HG02973 (cell line): Measurements from ENCODE around the gene FCER1G.

ENCODE experiments used
- ATAC-seq: cut with Tn5 transposase; IDR thresholded peaks from one replicate; pipeline ENCODE4 v1.9.1; 2021; ENCODE audit warnings: moderate library complexity; ENCODE audit not compliant: unreplicated experiment

The FCER1G gene

DNA sequence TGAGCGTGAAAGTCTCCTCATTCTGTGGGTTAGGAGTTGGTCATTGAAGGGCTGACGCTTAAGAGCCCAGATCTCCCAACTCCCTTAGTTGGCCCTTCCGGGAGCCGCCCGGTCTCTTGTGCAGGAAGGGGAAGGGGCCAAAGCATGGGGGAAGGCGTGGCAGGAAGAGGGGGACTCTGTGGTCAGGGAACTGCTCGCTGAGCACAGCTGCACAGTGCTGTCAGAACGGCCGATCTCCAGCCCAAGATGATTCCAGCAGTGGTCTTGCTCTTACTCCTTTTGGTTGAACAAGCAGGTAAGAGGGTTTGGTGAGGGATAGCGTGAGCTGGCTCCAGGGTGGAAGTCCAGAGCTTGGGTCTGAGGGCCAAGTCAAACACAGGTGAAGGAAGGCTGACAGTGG, at the start of gene FCER1G:
Gene FCER1G (plus strand): TSS at position 220 of the 400 bp plus-strand sequence. CDS start 27 bp downstream, at position 247.
- ATAC-seq: no peak

DNA sequence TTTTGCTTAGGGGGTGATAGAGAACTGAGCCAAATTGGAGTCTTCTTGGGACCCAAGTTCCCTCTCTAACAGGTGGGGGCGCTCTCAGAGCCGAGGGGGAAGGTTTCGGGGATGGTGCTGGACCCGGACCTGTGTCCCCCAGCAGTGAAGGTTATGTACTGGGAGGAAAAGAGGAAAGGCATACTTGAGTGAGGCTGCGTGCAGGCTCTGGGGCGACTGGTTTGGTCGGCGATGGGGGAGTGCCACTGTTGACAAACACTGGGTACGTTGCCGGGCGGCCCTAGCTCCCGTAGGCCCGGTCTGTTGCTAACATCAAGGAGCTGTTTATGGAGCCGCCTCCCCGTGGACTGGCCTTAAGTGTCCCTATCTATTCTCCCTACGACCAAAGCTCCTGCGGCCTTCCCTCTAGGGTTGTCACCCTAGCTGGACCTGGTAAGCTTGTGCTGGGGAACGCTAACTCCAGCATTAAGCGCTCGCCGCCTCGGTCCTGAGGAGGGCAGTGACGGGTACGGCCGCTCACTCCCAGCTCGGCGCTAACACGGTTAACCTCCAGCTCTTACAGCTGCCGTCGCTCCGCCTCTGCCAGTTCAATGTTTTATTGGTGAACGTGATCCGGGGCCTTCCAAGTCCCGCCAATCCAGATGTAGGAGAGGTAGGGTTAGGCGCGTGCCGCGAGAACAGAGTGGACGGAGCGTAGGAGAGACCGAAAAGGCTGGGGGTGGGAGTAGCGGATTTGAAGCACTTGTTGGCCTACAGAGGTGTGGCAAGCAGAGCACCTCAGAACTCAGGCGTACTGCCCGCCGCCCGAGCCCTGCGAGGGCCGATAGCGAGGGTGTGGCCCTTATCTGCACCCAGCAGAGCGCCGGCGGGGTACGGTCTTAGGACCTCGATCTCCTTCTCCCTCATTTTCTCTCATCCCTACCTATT, 49.1 kb upstream of the FCER1G start, which contains the start of gene PPOX:
Gene PPOX (plus strand): TSS at position 685 of the 927 bp plus-strand sequence. CDS start 422 bp downstream, outside the sequence.
- ATAC-seq: peak; percentile 86

GRCh38 chr1:161166669-161167548, 48.2 kb upstream of the FCER1G start:
- no peak for ATAC-seq

DNA sequence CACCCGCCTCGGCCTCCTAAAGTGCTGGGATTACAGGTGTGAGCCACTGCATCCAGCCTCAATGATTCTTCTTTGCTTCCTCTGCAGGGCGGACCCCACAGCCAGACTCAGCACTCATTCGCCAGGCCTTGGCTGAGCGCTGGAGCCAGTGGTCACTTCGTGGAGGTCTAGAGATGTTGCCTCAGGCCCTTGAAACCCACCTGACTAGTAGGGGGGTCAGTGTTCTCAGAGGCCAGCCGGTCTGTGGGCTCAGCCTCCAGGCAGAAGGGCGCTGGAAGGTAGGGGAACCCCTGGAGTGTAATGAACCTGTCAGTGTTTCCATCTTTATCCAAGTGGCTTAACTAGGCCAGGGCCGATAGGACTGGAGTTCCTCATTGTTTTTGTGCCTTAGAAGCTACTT, 46.2 kb upstream of the FCER1G start:
- ATAC-seq: no peak

GRCh38 chr1:161171191-161171590, 43.9 kb upstream of the FCER1G start:
- no peak for ATAC-seq

DNA sequence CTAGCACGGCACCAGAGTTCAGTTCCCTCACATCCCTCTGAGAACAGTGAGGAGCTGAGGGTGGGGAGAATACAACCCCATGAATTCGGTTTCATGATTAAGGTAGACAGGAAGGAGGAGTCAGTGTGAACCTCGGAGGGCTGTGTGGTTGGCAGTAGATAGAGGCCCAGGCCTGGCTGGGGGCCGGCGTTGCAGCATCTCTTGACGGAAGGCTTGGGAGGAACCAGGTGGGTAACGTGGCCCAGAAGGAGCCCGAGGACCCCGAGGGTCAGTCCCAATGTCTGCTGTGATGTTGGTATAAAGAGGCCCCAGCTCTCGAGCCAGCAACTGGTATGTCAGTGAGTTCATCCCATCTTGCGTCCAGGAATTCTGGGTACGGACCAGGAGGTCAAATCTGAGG, 43.4 kb upstream of the FCER1G start:
- no peak for ATAC-seq

- no peak for ATAC-seq
These were observed 42.7 kb upstream of the FCER1G start for GRCh38 chr1:161172349-161172748.

GRCh38 chr1:161172776-161173376, 42.2 kb upstream of the FCER1G start:
- ATAC-seq: no peak

- no peak for ATAC-seq
These were observed 41.4 kb upstream of the FCER1G start for GRCh38 chr1:161173711-161174110.

DNA sequence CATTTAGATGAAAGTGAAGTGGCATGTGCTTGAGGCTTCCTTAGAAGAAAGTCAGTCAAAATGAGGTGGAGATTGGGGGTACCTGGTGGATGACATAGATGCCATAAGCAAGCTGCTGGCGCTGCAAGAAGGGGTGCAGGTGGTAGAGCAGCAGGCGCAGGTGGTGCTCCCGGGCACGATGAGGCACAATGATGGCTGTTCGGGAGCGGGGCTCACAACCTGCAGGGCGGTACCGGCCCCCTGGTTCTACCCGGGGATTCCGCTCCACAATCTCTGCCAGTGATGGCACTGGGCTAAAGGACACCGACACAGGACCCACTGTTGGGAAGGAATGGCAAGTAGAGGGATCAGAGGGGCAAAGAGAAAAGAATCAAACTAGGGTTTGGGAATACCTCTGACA, 40.2 kb upstream of the FCER1G start:
- ATAC-seq: no peak

- ATAC-seq: no peak
These were observed 39.2 kb upstream of the FCER1G start for GRCh38 chr1:161175771-161176453.

DNA sequence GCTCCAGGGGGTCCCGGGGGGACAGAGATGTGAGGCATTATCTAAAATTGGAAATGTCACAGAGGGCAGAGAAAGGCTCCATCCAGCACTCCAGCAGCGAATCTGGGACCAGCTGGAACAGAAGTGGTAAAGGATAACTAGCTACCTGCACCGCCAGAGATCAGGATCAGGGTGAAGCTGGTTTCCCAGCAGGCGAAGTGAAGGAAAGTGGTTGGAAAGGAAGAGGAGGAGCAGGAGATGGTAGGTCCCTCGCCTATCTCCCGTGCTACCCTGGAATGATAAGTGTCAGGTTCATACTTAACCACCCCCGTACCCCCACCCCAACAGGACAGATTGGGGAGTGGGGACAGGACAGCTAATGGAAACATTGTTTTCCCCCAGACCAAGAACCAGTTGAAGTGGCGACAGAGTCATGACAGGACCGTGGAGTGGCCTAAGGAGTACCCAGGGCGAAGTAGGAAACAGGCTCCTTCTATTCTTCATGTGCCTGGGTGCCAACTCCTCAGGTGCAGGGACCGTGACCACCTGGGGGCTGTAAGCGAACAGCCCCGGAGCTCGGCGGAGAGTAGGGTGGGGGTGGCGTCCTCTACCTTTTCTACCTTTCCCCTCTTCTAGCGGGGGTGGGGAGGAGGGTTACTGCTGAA, 38.5 kb upstream of the FCER1G start:
- no peak for ATAC-seq

DNA sequence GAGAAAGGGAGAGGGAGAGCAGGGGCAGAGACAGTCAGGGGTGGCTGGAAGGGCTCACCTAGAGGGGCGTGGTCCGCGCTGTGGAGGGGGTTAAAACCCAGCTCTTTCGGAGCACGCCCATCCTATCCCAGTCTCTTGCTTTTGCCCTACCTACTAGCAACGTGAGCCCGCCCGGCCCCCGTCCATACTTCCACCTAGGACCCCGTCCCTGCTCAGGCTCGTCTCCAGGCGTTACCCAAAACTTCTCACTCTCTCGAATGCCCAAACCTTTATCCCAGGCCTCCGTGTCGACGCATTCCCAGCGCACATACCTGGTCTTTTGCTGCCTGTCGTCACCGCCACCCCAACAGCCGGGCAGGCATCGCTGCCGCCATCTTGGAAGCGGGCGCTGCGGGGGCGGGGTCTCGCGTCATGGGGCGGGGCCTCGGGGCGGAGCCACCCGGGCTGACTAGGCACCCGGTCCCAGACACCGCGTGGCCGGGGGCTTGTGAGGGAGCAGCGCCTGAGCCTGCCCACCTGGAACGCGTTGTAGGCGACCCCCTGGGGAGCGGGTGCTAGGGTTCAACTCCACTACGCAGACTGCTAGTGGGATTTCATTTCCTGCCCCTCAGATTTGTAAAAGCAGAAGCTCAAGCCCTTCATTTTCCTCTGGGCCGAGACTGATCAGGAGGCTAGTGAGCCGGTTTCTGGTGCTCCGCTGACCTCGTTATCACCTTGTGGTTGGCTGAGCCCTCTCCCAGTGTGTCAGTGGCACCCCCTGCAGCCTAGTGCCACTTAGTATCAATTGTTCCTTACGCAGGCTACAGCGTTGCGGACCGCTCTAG, 37.8 kb upstream of the FCER1G start, which contains the start of gene B4GALT3:
Gene B4GALT3 (minus strand): TSS at position 396 of the 824 bp plus-strand sequence. CDS start 1,447 bp downstream, outside the sequence.
- ATAC-seq: peak; percentile 66

DNA sequence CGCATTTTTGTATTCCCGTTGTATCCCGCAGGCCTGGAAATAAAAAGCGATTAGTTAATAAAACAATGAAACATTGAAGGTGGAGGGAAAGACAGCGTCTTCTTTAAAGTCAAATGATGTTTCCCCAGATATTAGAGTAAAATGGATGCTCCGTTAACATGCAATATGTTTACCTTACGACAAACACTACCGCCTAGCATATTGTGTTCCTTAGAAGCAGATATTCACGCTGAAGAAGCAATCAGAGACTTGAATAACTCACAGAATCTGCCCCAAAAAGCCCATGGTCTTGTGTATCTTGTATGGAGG, 37.2 kb upstream of the FCER1G start:
- no peak for ATAC-seq

DNA sequence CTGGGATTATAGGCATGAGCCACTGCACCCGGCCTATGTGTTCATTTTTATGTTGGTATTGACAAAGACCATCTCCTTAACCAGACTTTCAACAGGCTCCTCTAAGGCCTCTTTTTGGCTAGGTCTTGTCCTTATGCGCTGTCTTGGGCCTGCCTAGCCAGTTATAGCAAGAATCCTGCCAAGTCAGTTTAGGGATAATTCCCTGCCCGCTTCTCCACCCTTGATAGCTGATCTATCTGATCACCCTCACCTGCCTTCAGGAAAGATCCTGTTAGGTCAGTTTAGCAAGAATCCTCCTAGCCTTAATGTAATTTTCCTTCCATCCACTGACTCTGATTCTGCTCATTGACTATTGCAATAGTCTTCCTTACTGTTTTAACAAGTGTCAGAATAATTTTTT, 35.4 kb upstream of the FCER1G start:
- ATAC-seq: no peak

DNA sequence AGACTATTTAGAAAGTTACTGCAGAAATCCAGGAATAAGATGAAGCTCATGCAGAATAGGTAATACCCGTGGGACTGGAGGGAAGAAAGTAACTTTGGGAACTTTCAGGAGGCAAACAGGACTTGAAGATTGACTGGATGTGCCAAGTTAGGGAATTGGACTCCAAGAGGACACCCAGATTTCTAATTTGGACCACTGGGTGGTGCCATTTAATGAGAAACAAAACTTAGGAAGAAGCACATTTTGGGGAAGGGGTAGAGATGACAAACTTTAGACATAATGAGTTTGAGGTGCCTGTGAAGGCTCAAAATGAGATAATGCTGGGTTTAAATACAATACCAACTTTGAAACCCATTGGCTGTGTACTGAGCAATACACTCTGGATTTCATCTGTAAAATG, 34.5 kb upstream of the FCER1G start:
- no peak for ATAC-seq

- peak; percentile 38 for ATAC-seq
These were observed 32.9 kb upstream of the FCER1G start for GRCh38 chr1:161182214-161182613.

DNA sequence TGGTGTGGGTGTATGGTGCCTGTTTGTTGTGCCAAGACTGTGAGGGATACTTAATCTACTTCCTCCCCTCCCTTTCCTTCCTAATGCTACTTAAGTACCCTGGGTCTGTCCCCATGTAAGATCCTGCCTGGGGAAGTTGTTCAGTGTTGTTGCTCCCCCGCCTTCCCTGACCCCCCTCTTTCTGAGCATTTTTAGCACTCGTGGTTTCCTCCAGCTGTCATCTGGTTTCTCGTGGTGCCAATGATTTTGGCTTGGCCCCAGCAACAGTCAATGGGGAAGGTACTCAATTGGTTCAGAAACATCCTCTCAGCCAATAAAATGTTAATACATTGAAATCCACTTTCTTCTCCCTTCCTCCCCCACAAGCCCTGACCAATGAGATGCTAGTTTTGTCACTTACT, 29.8 kb upstream of the FCER1G start:
- peak; percentile 54 for ATAC-seq

GRCh38 chr1:161185732-161186311, 29.3 kb upstream of the FCER1G start:
- ATAC-seq: peak; percentile 34
